Activated CD4-positive, alpha-beta memory T cell treated with anti-CD3 and anti-CD28 coated beads for 36 hours (primary cell): ENCODE results near the gene CTCF. TPM values are rescaled to one million over a fixed set of nuclear protein-coding genes. Genes with fewer than 3 reads are reported as not detected.

Experiments
- CTCF ChIA-PET: fragments of 350-600 bp; sonication (Branson Sonifier 250); formaldehyde crosslinking; loops from one replicate; lab custom pipeline; 2021; ENCODE audit warnings: antibody characterized with exemption, inconsistent platforms; lab: Charles Lee
- POLR2A ChIA-PET: fragments of 350-600 bp; sonication (Branson Sonifier 250); formaldehyde crosslinking; loops from one replicate; lab custom pipeline; 2021; ENCODE audit warnings: antibody characterized with exemption; lab: Charles Lee
- DNase-seq: peaks from one replicate; pipeline ENCODE4 v3.0.0-alpha.2; 2020
- H3K27ac Mint-ChIP-seq: one replicate; pipeline ENCODE4 v1.8.0; 2021; ENCODE audit warnings: mixed read lengths
- H3K27me3 Mint-ChIP-seq: one replicate; pipeline ENCODE4 v1.8.0; 2021; ENCODE audit warnings: mixed read lengths
- H3K36me3 Mint-ChIP-seq: one replicate; pipeline ENCODE4 v1.8.0; 2021; ENCODE audit warnings: mixed read lengths
- H3K4me1 Mint-ChIP-seq: one replicate; pipeline ENCODE4 v1.8.0; 2021; ENCODE audit warnings: low read depth, mixed read lengths
- H3K4me3 Mint-ChIP-seq: one replicate; pipeline ENCODE4 v1.8.0; 2021; ENCODE audit warnings: mild to moderate bottlenecking, mixed read lengths
- H3K9me3 Mint-ChIP-seq: one replicate; pipeline ENCODE4 v1.8.0; 2021; ENCODE audit warnings: mixed read lengths
- intact Hi-C: fragments of 100-400 bp; cut with micrococcal nuclease; formaldehyde crosslinking; loops from one replicate; pipeline ENCODE4 v1.15.1; 2023
- total RNA-seq, 2 experiments: library from RNA; stranded (reverse); gene quantifications; one replicate each; pipeline ENCODE4 v1.2.3, GENCODE V29; 2021

The CTCF gene
- total RNA-seq, 2 experiments from 2014 or later, result 48.9 to 51.5 TPM

DNA sequence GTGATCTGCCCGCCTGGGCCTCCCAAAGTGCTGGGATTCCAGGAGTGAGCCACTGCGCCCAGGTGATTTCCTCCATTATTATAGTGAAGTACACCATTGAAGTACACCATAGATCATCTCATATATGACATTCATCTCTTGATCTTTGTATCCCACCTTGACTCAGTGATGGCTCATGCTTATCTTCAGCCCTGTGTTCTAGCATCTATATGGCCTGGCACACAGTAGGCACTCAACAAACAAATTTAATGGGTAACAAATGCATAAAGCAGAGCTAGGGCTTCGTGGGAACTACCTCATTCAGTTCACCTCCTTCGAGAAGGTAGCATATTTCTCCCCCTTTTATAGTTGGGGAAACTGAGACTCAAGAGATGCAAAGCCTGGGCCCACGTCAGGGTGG is 103.3 kb downstream of the CTCF start:
- H3K4me1 Mint-ChIP-seq, result peaks cover 24% of the 10 kb centered on the region
- CTCF ChIA-PET, result interaction anchor here (1.3 to 7.8 kb wide), 5 partner anchors 20 to 144 kb away, joined by 3 to 91 read pairs (median 18); partner anchors contain the start of genes CARMIL2 and CTCF

DNA sequence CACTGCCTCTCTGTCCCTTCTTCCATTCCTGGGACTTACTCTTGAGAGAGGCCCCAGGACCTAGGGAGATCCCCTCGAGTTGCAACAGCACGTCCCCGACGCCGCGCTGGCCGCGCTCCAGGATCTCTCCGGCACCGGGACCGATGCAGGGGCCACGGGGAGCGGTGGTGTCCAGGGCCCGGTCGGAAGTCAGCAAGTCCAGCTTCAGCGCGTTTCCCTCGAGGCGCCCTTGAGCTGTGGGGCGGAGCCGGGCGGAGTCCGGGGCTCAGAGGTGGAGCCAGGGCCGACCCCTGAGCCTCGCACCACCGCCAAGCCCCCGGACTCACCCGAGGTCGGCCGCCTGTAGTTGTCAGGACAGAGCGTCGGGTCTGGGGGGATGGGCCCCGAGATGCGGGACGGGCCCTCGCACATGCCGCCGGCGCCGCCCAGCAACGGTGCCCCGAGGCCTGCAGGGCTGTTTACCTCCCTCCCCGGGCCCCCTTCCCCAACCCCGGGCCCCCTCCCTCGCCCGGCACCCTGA is 103.8 kb downstream of the CTCF start:
- Mint-ChIP-seq H3K27me3 (no peaks in the 10 kb centered on the region), H3K4me3 (peak overlapping the region; percentile 76), H3K27ac (no peak overlapping the region), H3K4me1 (peaks cover 24% of the 10 kb centered on the region), H3K9me3 (no peaks in the 10 kb centered on the region), H3K36me3 (peaks cover 7% of the 10 kb centered on the region)
- intact Hi-C loops, result loop anchor here (2.0 to 10.0 kb wide), 5 partner anchors 53 to 1669 kb away; partner anchors contain the start of genes CENPT, COG8, FHOD1 and GFOD2
- no peak for DNase-seq
- CTCF ChIA-PET, result interaction anchor here (1.3 to 7.8 kb wide), 5 partner anchors 21 to 145 kb away, joined by 3 to 91 read pairs (median 18); partner anchors contain the start of genes CARMIL2 and CTCF
- POLR2A ChIA-PET, result interaction anchor here (1.1 to 1.4 kb wide), 2 partner anchors 103 to 140 kb away, joined by 4 to 5 read pairs; partner anchors contain the start of genes RANBP10 and TSNAXIP1

More for the DNA sequence above, 103.3 kb downstream of the CTCF start:
- intact Hi-C loops, result loop anchor here (5.0 to 10.0 kb wide), 4 partner anchors 142 to 1669 kb away; partner anchors contain the start of genes CENPT, COG8, FHOD1 and NIP7
- Mint-ChIP-seq H3K36me3 (peaks cover 7% of the 10 kb centered on the region), H3K9me3 (no peaks in the 10 kb centered on the region), H3K27me3 (no peaks in the 10 kb centered on the region), H3K4me3 (peak overlapping the region; percentile 76), H3K27ac (no peak overlapping the region)
- no peak for DNase-seq
- POLR2A ChIA-PET, result interaction anchor here (1.1 to 1.4 kb wide), 2 partner anchors 102 to 141 kb away, joined by 4 to 5 read pairs; partner anchors contain the start of genes RANBP10 and TSNAXIP1

DNA sequence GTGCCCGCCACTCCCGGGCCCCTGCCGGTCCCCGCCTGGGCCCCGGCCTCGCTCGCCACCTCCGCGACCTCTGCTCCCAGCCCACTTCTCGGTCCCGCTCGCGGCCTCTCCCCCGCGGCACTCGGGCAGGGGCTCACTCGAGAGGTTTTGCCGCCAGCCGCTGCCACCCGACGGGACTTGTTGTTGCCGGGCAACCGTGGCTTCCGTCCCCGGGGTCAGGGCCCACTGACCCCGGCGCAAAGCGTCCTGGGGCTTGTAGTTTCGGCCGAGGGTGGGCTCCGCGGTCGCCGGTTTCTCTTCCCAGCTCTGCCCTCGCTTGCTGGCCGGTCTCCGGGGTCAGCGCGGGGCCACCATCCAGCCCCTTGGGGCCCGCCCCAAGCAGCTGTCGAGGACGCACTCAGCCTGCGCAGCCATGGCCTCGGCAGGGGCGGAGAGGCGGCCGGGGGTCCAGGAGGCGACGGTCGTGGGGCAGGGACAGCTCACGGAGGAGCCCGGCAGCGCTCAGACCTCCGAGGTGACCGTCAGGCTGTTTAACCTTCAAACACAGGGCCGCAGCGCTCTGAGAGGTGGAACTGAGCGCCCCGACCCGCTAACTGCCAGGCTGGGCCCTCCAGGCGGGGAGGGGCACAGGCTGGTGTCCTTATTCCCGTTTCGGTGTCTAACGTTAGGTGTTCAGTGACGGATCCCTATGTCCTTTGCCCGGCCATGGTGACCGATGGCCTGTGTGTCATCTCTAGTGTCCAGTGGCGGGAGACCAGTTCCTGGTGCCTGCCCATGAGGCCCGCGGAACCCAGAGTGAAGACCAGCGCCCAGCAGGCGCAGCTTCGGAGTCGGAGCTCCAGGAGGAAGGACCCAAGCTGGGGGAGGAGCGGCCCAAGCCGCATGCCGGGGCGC is 104.5 kb downstream of the CTCF start, which contains the start of the genes C16orf86 and ENKD1:
Gene C16orf86, plus strand, starts transcription at position 256 of the 894 bp plus-strand sequence. Its CDS starts 157 bp downstream, at position 413.
Gene ENKD1, minus strand, starts transcription at position 192 of the 894 bp plus-strand sequence. CDS start 308 bp downstream, outside the sequence.
- H3K4me1 Mint-ChIP-seq, result peaks cover 16% of the 10 kb centered on the region
- intact Hi-C loops, result loop anchor here (2.0 to 10.0 kb wide), 5 partner anchors 52 to 1668 kb away; partner anchors contain the start of genes CENPT, COG8, FHOD1 and GFOD2
- H3K4me3 Mint-ChIP-seq, result peak within 1 kb of the TSS; percentile 82
- H3K27ac Mint-ChIP-seq, result no peak within 1 kb of the TSS
- H3K36me3 Mint-ChIP-seq, result peaks cover 7% of the 10 kb centered on the region
- CTCF ChIA-PET, result interaction anchor here (0.6 to 7.8 kb wide), 21 partner anchors 9 to 185 kb away, joined by 3 to 91 read pairs (median 4); partner anchors contain the start of genes ATP6V0D1, CARMIL2, CTCF and GFOD2
- DNase-seq, result peak; percentile 87
- H3K9me3 Mint-ChIP-seq, result no peaks in the 10 kb centered on the region
- H3K27me3 Mint-ChIP-seq, result no peaks in the 10 kb centered on the region
- POLR2A ChIA-PET, result interaction anchor here (0.6 to 1.4 kb wide), 3 partner anchors 11 to 167 kb away, joined by 3 read pairs; no protein-coding TSS in a partner anchor

DNA sequence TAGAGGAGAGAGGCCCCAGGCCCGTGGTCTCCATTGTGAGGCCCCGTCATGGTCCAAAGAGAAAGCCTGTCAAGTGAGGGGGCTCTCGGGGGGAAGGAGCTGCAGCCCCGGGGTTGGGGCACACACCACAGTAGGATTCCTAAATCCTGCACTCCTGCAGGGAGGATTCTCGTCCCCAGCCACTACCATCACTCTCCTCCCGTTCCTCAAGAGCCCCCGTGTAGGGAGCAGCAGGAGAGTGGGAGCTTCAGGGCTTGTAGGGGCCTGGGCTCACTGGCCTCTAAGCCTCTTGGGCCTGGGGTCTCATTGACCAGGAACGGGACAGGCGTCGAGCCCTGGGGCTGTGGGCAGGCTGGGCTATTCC is 105.1 kb downstream of the CTCF start:
- ChIA-PET CTCF (interaction anchor here (0.6 to 7.8 kb wide), 22 partner anchors 9 to 186 kb away, joined by 3 to 91 read pairs (median 4); partner anchors contain the start of genes ATP6V0D1, CARMIL2, CTCF and GFOD2), POLR2A (interaction anchor here (0.6 to 1.4 kb wide), 3 partner anchors 11 to 166 kb away, joined by 3 read pairs; no protein-coding TSS in a partner anchor)
- Mint-ChIP-seq H3K27ac (no peak overlapping the region), H3K36me3 (peaks cover 7% of the 10 kb centered on the region), H3K4me1 (peaks cover 15% of the 10 kb centered on the region), H3K9me3 (no peaks in the 10 kb centered on the region), H3K4me3 (peak overlapping the region; percentile 82), H3K27me3 (no peaks in the 10 kb centered on the region)
- no peak for DNase-seq
- intact Hi-C loops, result loop anchor here (2.0 to 10.0 kb wide), 5 partner anchors 51 to 1667 kb away; partner anchors contain the start of genes CENPT, COG8, FHOD1 and GFOD2

DNA sequence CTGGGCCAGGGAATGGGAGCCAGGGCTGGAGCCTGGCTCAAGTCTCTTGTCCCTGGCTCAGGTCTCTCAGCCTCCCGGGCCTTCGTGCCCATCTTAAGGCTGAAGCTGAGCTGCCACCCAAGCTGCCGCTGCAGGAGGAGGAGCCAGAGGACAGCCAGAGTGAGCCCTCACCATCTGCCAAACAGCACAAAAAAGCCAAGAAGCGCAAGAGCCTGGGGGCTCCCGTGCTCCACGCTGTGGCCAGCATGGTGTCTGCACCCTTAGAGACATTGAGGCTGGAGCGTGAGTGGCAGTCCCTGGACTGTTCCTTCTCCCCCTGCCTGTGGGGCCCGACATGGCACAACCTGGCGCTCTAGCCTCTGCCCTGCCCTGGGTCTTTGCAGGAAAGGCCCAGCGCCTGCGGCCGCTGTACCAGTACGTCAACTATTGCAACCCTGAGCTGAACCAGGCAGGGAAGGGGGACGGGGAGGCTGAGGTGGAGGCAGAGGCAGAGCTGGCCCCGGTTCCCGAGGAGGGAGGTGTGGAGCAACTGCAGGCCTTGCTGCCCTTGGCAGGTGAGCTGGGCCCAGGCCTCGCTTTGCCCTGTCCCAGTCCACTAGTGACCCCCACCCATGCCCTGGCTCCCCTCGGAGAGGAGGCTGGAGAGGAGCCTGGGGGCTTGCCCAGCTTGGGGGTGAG is 105.6 kb downstream of the CTCF start:
- H3K4me3 Mint-ChIP-seq, result peak overlapping the region; percentile 82
- intact Hi-C loops, result loop anchor here (1.0 to 10.0 kb wide), 6 partner anchors 51 to 1667 kb away; partner anchors contain the start of genes CENPT, COG8, FHOD1 and GFOD2
- peak; percentile 90 for DNase-seq
- ChIA-PET POLR2A (interaction anchor here (0.6 to 1.4 kb wide), 4 partner anchors 10 to 185 kb away, joined by 3 read pairs; no protein-coding TSS in a partner anchor), CTCF (interaction anchor here (0.6 to 7.8 kb wide), 23 partner anchors 9 to 187 kb away, joined by 3 to 91 read pairs (median 4); partner anchors contain the start of genes ATP6V0D1, CARMIL2, CTCF and GFOD2)
- H3K9me3 Mint-ChIP-seq, result no peaks in the 10 kb centered on the region
- no peak overlapping the region for H3K27ac Mint-ChIP-seq
- H3K27me3 Mint-ChIP-seq, result no peaks in the 10 kb centered on the region
- H3K36me3 Mint-ChIP-seq, result peaks cover 7% of the 10 kb centered on the region
- H3K4me1 Mint-ChIP-seq, result peaks cover 15% of the 10 kb centered on the region

DNA sequence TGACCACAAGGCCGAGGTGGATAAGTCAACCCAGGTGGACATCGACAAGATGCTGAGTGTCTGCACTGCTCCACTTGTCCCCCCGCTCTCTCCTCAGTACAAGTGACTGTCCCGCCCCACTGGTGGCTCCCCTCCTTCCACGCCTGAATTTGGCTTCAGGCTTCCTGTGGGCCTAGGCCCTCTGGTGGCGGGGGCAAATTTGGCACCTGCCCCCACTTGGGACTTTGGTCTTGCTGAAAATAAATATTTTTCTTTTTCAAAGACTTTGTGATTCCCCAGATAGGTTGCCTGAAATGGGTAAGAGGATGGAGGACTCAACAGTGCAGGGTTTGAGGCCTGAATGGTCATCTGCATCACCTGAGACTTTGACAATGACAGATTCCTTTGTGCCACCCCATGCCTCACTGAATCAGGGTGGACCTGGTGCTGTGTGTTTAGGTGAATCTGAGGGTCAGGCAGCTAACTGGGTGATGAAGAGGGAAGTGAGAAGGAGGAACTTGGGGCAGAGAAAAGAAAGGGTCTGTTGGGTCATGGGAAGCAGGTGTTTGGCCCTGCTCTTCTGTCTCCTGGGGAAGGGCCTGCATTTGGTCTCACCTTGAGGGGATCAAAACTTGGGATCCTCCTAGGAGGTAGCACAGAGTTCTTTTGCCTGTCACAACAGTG is 106.3 kb downstream of the CTCF start:
- H3K4me1 Mint-ChIP-seq, result peaks cover 15% of the 10 kb centered on the region

DNA sequence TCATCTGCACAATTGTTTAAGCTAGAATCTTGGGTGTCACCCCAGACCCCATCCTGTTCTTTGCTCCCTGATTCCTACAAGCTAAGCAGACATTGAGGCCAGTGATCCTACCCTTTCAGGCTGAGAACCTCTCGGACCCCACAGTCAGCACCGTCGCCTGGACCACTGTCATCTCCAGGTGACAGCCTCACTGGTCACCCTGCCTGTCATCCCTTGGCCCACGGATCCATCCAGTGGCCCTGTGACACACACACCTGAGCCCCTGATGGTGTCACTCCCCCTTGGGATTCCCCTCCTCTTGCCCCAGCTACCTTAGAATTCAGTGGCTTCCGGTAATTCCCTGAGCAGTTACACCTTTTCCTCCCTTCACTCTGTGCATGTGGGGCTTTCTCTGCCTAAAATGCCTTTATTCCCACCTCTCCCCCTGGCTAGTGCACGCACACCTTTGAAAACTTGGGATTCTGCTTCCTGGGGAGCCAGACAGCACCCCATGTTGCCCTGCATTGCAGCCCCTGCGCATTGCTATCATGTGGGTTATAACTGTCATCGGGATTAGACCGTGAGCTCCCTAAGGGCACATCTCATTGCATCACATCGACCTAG is 107.3 kb downstream of the CTCF start:
- Mint-ChIP-seq H3K4me3 (no peak overlapping the region), H3K9me3 (no peaks in the 10 kb centered on the region), H3K27me3 (no peaks in the 10 kb centered on the region), H3K27ac (no peak overlapping the region), H3K4me1 (peaks cover 15% of the 10 kb centered on the region), H3K36me3 (peaks cover under 1% of the 10 kb centered on the region)
- DNase-seq, result no peak
- intact Hi-C loops, result loop anchor here (5.0 to 10.0 kb wide), 5 partner anchors 138 to 1665 kb away; partner anchors contain the start of genes CENPT, COG8, EDC4 and FHOD1
- CTCF ChIA-PET, result interaction anchor here (0.8 to 7.8 kb wide), 10 partner anchors 49 to 259 kb away, joined by 3 to 91 read pairs (median 4); partner anchors contain the start of genes ATP6V0D1, CTCF, GFOD2 and NUTF2
- POLR2A ChIA-PET, result no interaction called here

More for the DNA sequence above, 106.3 kb downstream of the CTCF start:
- H3K36me3 Mint-ChIP-seq, result peaks cover 7% of the 10 kb centered on the region
- no peaks in the 10 kb centered on the region for H3K27me3 Mint-ChIP-seq
- no peak overlapping the region for H3K27ac Mint-ChIP-seq
- no peak for DNase-seq
- ChIA-PET CTCF (interaction anchor here (0.8 to 7.8 kb wide), 18 partner anchors 10 to 187 kb away, joined by 3 to 91 read pairs (median 4); partner anchors contain the start of genes ATP6V0D1, CTCF and GFOD2), POLR2A (interaction anchor here (0.6 kb wide), 1 partner anchor 186 kb away, joined by 3 read pairs; no protein-coding TSS in a partner anchor)
- H3K9me3 Mint-ChIP-seq, result no peaks in the 10 kb centered on the region
- H3K4me3 Mint-ChIP-seq, result no peak overlapping the region
- intact Hi-C loops, result loop anchor here (1.0 to 10.0 kb wide), 5 partner anchors 139 to 1666 kb away; partner anchors contain the start of genes CENPT, COG8, FHOD1 and NIP7

DNA sequence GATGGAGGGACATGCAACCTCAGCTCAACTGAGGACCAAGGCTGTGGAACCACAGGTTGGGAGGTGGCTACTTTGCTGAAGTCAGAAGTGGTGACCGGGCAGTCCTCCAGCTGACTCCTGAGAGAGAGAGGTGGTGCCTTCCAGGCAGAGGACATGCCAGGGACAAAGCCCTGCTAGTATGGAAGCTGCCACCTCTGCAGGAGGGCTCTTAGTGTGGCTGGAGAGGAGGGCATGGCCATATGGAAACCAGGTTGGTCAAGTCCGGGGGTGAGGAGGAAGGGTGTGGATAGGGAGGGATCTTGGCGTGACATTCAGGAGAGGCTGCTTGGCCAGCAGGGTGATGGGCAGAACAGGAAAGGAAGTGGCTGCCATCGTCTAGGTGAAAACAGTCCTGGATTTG is 110.0 kb downstream of the CTCF start:
- intact Hi-C loops, result loop anchor here (5.0 kb wide), 1 partner anchor 200 kb away; the partner anchor contains the start of gene EDC4
- Mint-ChIP-seq H3K4me1 (peaks cover 5% of the 10 kb centered on the region), H3K27ac (no peak overlapping the region), H3K9me3 (no peaks in the 10 kb centered on the region), H3K27me3 (no peaks in the 10 kb centered on the region), H3K36me3 (no peaks in the 10 kb centered on the region), H3K4me3 (no peak overlapping the region)
- ChIA-PET CTCF (interaction anchor here (0.6 to 2.0 kb wide), 18 partner anchors 9 to 368 kb away, joined by 3 to 14 read pairs (median 4); partner anchors contain the start of genes EDC4, RANBP10 and TSNAXIP1), POLR2A (no interaction called here)
- no peak for DNase-seq

DNA sequence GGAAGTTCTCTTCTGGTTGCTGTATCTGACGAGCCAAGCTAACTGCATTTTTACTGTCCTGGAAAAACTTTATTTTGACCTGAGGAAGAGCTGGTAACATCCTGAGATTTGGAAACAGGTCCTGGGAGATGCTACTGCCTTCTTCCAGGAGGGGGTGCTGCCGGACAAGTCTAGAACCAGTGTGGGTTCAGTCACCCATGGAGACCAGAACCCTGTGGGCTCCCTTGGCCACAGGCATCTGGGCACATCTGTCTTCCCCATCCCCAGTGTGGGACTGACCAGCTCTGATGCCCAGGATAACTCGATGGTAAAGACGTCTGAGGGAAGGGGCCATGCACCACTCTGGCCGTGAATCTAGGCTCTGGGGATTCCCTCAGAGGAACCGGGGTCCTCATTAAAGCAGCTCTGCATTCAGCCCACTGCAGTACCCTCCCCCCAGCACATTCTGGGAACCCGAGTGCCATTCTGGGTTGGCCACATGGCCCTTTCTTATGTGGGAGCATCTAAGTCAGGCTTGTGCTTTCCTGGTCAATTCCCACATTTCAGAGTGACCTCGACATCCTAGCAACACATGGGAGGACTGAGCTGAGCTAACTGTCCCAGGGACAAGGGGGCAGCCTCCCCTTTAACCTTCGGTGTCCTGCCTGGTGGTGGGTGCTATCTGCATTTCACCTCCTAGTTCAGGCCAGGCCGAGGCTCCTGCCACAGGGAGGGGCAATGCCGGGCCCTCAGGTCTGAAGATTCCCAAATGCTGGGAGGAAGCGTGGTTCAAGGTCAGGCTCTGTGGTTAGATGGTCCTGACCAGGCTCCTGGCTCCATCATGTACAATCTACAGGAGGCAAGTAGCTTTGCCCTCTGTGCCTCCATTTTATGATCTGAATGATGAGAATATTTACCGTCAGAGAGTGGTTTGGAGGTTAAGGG is 110.7 kb downstream of the CTCF start:
- Mint-ChIP-seq H3K4me1 (no peaks in the 10 kb centered on the region), H3K27me3 (no peaks in the 10 kb centered on the region), H3K4me3 (no peak overlapping the region), H3K27ac (no peak overlapping the region), H3K36me3 (no peaks in the 10 kb centered on the region), H3K9me3 (no peaks in the 10 kb centered on the region)
- ChIA-PET POLR2A (no interaction called here), CTCF (interaction anchor here (0.6 to 2.0 kb wide), 21 partner anchors 8 to 368 kb away, joined by 3 to 14 read pairs (median 4); partner anchors contain the start of genes EDC4, RANBP10 and TSNAXIP1)
- intact Hi-C loops, result loop anchor here (5.0 kb wide), 1 partner anchor 199 kb away; the partner anchor contains the start of gene EDC4
- peak; percentile 68 for DNase-seq
